CD4-positive, alpha-beta T cell (primary cell): Measurements from ENCODE around the gene FAM53B. TPM values are rescaled to one million over a fixed set of nuclear protein-coding genes. Genes with fewer than 3 reads are reported as not detected.
A peak's percentile ranks its signal among the peaks of the same experiment; 100 is the strongest.

Source experiments
- ATAC-seq: fragments of 200-7000 bp; cut with Tn5 transposase; one replicate; pipeline ENCODE4 v1.10.0; 2022; ENCODE audit warnings: mild to moderate bottlenecking; ENCODE audit not compliant: poor library complexity
- CTCF ChIA-PET: fragments of 350-600 bp; sonication (Branson Sonifier 250); formaldehyde crosslinking; loops from one replicate; lab custom pipeline; 2021; ENCODE audit warnings: antibody characterized with exemption, inconsistent platforms; lab: Charles Lee
- POLR2A ChIA-PET: fragments of 350-600 bp; sonication (Branson Sonifier 250); formaldehyde crosslinking; loops from one replicate; lab custom pipeline; 2021; ENCODE audit warnings: antibody characterized with exemption, inconsistent platforms; lab: Charles Lee
- DNase-seq, 14 experiments: peaks; one replicate each; pipeline ENCODE4 v3.0.0-alpha.2; 2013 to 2020; ENCODE audit warnings: mixed read lengths in 2 of 14
- H3K27ac ChIP-seq, 2 donors: one replicate each; pipeline versions ENCODE4 v1.5.1 to v1.7.0; 2013; ENCODE audit warnings: low read length in 2 of 2, low read depth in 1 of 2, mild to moderate bottlenecking in 1 of 2
- H3K27me3 ChIP-seq, 2 experiments: 1 replicate in 1 of 2; 2 replicates in 1 of 2; pipeline versions ENCODE4 v1.6.1 to v1.7.0; 2013; ENCODE audit warnings: low read length in 2 of 2, control low read depth in 1 of 2, mild to moderate bottlenecking in 1 of 2, moderate library complexity in 1 of 2; ENCODE audit not compliant: insufficient read depth in 2 of 2, control insufficient read depth in 1 of 2
- H3K36me3 ChIP-seq: one replicate; pipeline ENCODE4 v1.6.1; 2013; ENCODE audit warnings: low read length, control low read depth; ENCODE audit not compliant: insufficient read depth
- H3K4me1 ChIP-seq: one replicate; pipeline ENCODE4 v1.6.1; 2013; ENCODE audit warnings: low read length, control low read depth; ENCODE audit not compliant: insufficient read depth
- H3K4me3 ChIP-seq: one replicate; pipeline ENCODE4 v1.5.1; 2013; ENCODE audit warnings: mild to moderate bottlenecking, low read length, moderate library complexity
- H3K9me3 ChIP-seq, 2 experiments: 1 replicate in 1 of 2; 2 replicates in 1 of 2; pipeline versions ENCODE4 v1.6.1 to v1.7.0; 2013; ENCODE audit warnings: low read length in 2 of 2, mild to moderate bottlenecking in 2 of 2, control low read depth in 1 of 2, moderate library complexity in 1 of 2; ENCODE audit not compliant: control insufficient read depth in 1 of 2, insufficient read depth in 1 of 2
- H3K27ac Mint-ChIP-seq: one replicate; pipeline ENCODE4 v1.8.0; 2020; ENCODE audit warnings: mixed read lengths
- H3K27me3 Mint-ChIP-seq: one replicate; pipeline ENCODE4 v1.8.0; 2021; ENCODE audit warnings: mixed read lengths
- H3K36me3 Mint-ChIP-seq: one replicate; pipeline ENCODE4 v1.8.0; 2021; ENCODE audit warnings: low read depth, mixed read lengths
- H3K4me1 Mint-ChIP-seq: one replicate; pipeline ENCODE4 v1.8.0; 2021; ENCODE audit warnings: low read depth, mixed read lengths
- H3K4me3 Mint-ChIP-seq: one replicate; pipeline ENCODE4 v1.8.0; 2020; ENCODE audit warnings: mild to moderate bottlenecking, mixed read lengths
- H3K9me3 Mint-ChIP-seq: one replicate; pipeline ENCODE4 v1.8.0; 2020; ENCODE audit warnings: mixed read lengths
- intact Hi-C, 2 experiments: fragments of 100-400 bp; cut with DNase I in 1 of 2; cut with micrococcal nuclease in 1 of 2; formaldehyde crosslinking; loops; one replicate each; pipeline versions ENCODE4 v1.15.1 to v1.9.0; 2023 to 2025; cut with DNase I, micrococcal nuclease
- total RNA-seq, 174 experiments: library from RNA in 2 of 174; stranded (reverse) in 2 of 174; gene quantifications; one replicate each; pipeline ENCODE4 v1.2.3 and lab custom pipeline; 2021 to 2026
- TF ChIP-seq, protein P1 (sequence below): fragments of 200-600 bp; IDR thresholded peaks from one replicate; pipeline ENCODE4 v1.8.0; 2022; ENCODE audit warnings: antibody characterized with exemption, mild to moderate bottlenecking

Gene FAM53B
- total RNA-seq, 2 experiments from 2014 or later = 32.9 to 33.6 TPM

DNA sequence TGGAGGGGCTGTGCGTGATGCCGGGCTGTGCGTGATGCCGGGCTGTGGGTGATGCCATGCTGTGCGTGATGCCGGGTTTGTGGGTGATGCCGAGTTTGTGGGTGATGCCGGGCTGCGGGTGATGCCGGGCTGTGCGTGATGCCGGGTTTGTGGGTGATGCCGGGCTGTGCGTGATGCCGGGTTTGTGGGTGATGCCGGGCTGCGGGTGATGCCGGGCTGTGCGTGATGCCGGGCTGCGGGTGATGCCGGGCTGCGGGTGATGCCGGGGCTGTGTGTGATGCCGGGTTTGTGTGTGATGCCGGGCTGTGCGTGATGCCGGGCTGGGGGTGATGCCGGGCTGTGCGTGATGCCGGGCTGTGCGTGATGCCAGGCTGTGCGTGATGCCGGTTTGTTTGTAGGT, 128.9 kb downstream of the FAM53B start:
- H3K4me1 ChIP-seq = peaks cover 74% of the 10 kb centered on the region
- H3K9me3 ChIP-seq = no peaks in the 10 kb centered on the region
- ChIA-PET CTCF (no interaction called here), POLR2A (interaction anchor here (0.6 kb wide), 1 partner anchor 139 kb away, joined by 4 read pairs; no protein-coding TSS in a partner anchor)
- H3K9me3 Mint-ChIP-seq = no peaks in the 10 kb centered on the region
- peaks cover 14% of the 10 kb centered on the region for H3K36me3 Mint-ChIP-seq
- no peak overlapping the region for H3K27ac Mint-ChIP-seq
- TF ChIP-seq, protein P1, sequence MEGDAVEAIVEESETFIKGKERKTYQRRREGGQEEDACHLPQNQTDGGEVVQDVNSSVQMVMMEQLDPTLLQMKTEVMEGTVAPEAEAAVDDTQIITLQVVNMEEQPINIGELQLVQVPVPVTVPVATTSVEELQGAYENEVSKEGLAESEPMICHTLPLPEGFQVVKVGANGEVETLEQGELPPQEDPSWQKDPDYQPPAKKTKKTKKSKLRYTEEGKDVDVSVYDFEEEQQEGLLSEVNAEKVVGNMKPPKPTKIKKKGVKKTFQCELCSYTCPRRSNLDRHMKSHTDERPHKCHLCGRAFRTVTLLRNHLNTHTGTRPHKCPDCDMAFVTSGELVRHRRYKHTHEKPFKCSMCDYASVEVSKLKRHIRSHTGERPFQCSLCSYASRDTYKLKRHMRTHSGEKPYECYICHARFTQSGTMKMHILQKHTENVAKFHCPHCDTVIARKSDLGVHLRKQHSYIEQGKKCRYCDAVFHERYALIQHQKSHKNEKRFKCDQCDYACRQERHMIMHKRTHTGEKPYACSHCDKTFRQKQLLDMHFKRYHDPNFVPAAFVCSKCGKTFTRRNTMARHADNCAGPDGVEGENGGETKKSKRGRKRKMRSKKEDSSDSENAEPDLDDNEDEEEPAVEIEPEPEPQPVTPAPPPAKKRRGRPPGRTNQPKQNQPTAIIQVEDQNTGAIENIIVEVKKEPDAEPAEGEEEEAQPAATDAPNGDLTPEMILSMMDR = no peak
- H3K27me3 ChIP-seq = no peaks in the 10 kb centered on the region
- no peak overlapping the region for H3K27ac ChIP-seq
- H3K4me3 ChIP-seq = no peak overlapping the region
- DNase-seq (no peak), ATAC-seq (no peak)
- peaks cover 46% of the 10 kb centered on the region for H3K4me1 Mint-ChIP-seq
- H3K4me3 Mint-ChIP-seq = no peak overlapping the region
- H3K36me3 ChIP-seq = peaks cover 21% of the 10 kb centered on the region
- intact Hi-C loops = no loop called here
- H3K27me3 Mint-ChIP-seq = no peaks in the 10 kb centered on the region

DNA sequence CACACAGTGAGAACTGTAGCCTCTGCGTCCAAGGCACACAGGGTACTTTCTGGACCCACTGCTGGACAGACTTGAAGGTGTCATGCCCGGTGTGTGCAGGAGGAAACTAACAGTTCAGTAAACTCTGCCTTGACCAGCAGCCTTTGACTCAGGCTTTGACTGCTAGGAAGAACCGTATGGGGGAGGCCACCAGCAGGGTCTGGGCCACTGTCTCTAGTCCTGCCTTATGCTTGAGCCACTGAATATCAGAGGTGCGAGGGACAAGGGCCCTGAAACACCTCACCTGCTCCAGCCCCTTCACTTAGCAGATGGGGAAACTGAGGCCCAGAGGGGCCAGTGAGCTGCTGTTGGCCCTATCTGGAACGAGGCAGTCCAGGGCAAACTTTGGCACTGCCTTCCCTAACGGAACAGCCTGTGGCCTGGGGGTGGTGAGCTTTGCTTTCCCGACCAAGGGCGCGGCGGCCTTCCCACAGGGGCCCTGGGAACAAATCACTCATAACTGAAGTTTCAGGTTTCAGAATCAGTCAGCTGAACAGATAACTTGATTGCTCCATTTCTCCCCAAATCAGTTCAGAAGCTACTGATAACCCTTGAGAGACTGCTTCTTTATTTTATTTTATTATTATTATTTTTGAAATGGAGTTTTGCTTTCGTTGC, 130.0 kb downstream of the FAM53B start:
- peaks cover 11% of the 10 kb centered on the region for H3K36me3 Mint-ChIP-seq
- Histone ChIP-seq H3K27ac (no peak overlapping the region), H3K4me3 (no peak overlapping the region), H3K4me1 (peaks cover 65% of the 10 kb centered on the region), H3K36me3 (peaks cover 21% of the 10 kb centered on the region), H3K9me3 (no peaks in the 10 kb centered on the region), H3K27me3 (no peaks in the 10 kb centered on the region)
- H3K4me3 Mint-ChIP-seq = no peak overlapping the region
- ChIA-PET CTCF (interaction anchor here (1.1 kb wide), 1 partner anchor 13 kb away, joined by 3 read pairs; no protein-coding TSS in a partner anchor), POLR2A (interaction anchor here (0.7 to 2.6 kb wide), 2 partner anchors 10 to 128 kb away, joined by 3 to 13 read pairs; no protein-coding TSS in a partner anchor)
- intact Hi-C loops = no loop called here
- DNase-seq = no peak
- H3K27me3 Mint-ChIP-seq = no peaks in the 10 kb centered on the region
- no peaks in the 10 kb centered on the region for H3K9me3 Mint-ChIP-seq
- TF ChIP-seq, protein P1 = no peak
- H3K4me1 Mint-ChIP-seq = peaks cover 41% of the 10 kb centered on the region
- no peak for ATAC-seq
- peak overlapping the region; percentile 79 for H3K27ac Mint-ChIP-seq

DNA sequence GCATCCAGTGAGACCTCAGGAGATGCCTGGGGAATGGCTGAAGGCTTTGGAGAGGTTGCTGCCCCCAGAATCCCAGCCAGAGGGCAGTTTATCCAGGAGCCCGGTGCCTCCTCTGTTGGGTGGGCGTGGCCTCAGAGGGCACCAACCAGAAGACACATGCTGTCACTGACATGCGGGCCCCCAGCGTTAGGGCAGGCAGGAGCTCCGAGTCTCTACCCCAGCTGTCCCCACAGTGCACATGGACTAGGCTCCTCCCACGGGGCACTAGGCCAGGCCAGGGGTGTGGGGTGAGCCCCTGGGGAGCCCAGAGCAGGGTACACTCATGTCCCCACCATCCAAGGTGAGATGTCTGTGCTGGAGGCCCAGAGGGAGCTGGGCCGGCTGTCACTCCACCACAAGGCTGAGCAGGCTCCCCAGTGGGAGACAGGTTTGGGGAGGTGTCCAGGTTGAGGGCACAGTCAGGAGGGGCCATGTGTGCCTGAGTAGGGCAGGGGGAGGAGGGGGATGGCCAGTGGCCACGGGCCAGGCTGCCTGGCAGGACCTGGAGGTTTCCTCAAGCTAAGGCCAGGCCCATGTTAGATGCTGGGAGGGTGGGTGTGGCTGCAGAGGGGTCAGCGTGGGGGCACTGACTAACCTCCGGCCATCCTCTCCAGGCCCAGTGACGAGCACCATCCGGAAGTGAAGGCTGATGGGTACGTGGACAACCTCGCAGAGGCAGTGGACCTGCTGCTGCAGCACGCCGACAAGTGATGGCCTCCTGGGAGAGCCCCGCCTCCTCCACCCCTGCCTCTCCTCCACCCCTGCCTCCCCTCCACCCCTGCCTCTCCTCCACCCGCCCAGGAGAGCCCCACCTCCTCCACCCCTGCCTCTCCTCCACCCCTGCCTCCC, 131.3 kb downstream of the FAM53B start:
- Mint-ChIP-seq H3K27me3 (no peaks in the 10 kb centered on the region), H3K9me3 (no peaks in the 10 kb centered on the region), H3K4me3 (no peak overlapping the region), H3K36me3 (peaks cover 7% of the 10 kb centered on the region), H3K27ac (peak overlapping the region; percentile 88), H3K4me1 (peaks cover 31% of the 10 kb centered on the region)
- Histone ChIP-seq H3K27me3 (no peaks in the 10 kb centered on the region), H3K4me1 (peaks cover 55% of the 10 kb centered on the region), H3K4me3 (no peak overlapping the region), H3K36me3 (peaks cover 9% of the 10 kb centered on the region), H3K27ac (peak overlapping the region; percentile 45 to 81), H3K9me3 (no peaks in the 10 kb centered on the region)
- ATAC-seq = peak; percentile 49
- intact Hi-C loops = no loop called here
- CTCF ChIA-PET = interaction anchor here (1.4 kb wide), 1 partner anchor 14 kb away, joined by 3 read pairs; no protein-coding TSS in a partner anchor
- TF ChIP-seq, protein P1 = no peak
- POLR2A ChIA-PET = interaction anchor here (1.1 to 2.6 kb wide), 3 partner anchors 17 to 129 kb away, joined by 3 to 13 read pairs (median 4); no protein-coding TSS in a partner anchor
- DNase-seq = peak in 7 of 14 experiments; percentile 13 to 56 (median 42)
